H1 (cell line): ENCODE results near the gene IGFBP3. TPM values are rescaled to one million over a fixed set of nuclear protein-coding genes. Genes with fewer than 3 reads are reported as not detected.

ENCODE experiments used
- CTCF ChIA-PET: fragments of 300-600 bp; sonication (Branson Sonifier 250); formaldehyde crosslinking; loops from one replicate; lab custom pipeline; 2021; ENCODE audit not compliant: partially characterized antibody; lab: Charles Lee
- POLR2A ChIA-PET: fragments of 300-600 bp; sonication (Branson Sonifier 250); formaldehyde crosslinking; loops from one replicate; lab custom pipeline; 2021; ENCODE audit warnings: inconsistent platforms; ENCODE audit not compliant: partially characterized antibody; lab: Charles Lee
- DNase-seq, 2 experiments: peaks; one replicate each; pipeline versions ENCODE4 v3.0.0 to v3.0.0-alpha.2; 2010 to 2022; ENCODE audit warnings: low spot score in 2 of 2, low read depth in 1 of 2, mixed read lengths in 1 of 2
- FAIRE-seq: peaks from 2 replicates; lab custom pipeline; 2011; peaks lifted over from hg19 to GRCh38; lab: Jason Lieb, UNC
- H2AFZ ChIP-seq: 2 replicates; pipeline ENCODE4 v1.8.1; 2012; ENCODE audit warnings: low read length, inconsistent platforms
- H2AK5ac ChIP-seq: 2 replicates; pipeline ENCODE4 v1.6.1; 2013; ENCODE audit warnings: low read depth, low read length
- H2BK120ac ChIP-seq: replicated peaks from 2 replicates; pipeline ENCODE3; 2013; ENCODE audit warnings: low read depth, low read length, inconsistent platforms
- H2BK12ac ChIP-seq: 2 replicates; pipeline ENCODE4 v1.6.1; 2013; ENCODE audit warnings: low read depth, low read length
- H2BK15ac ChIP-seq: 2 replicates; pipeline ENCODE4 v1.6.1; 2013; ENCODE audit warnings: low read length
- H2BK20ac ChIP-seq: 2 replicates; pipeline ENCODE4 v1.6.1; 2013; ENCODE audit warnings: low read length
- H2BK5ac ChIP-seq: 2 replicates; pipeline ENCODE4 v1.6.1; 2013; ENCODE audit warnings: low read depth, low read length
- H3K14ac ChIP-seq: 2 replicates; pipeline ENCODE4 v1.6.1; 2013; ENCODE audit warnings: inconsistent platforms; ENCODE audit not compliant: insufficient read length
- H3K18ac ChIP-seq: 2 replicates; pipeline ENCODE4 v1.6.1; 2013; ENCODE audit warnings: low read length; ENCODE audit errors: extremely low read depth
- H3K23ac ChIP-seq: 2 replicates; pipeline ENCODE4 v1.6.1; 2013; ENCODE audit warnings: inconsistent platforms; ENCODE audit not compliant: insufficient read length
- H3K23me2 ChIP-seq: 2 replicates; pipeline ENCODE4 v1.6.1; 2013; ENCODE audit warnings: low read depth, low read length
- H3K27ac ChIP-seq: 2 replicates; pipeline ENCODE4 v1.6.1; 2011; ENCODE audit warnings: low read depth, low read length, inconsistent platforms
- H3K27me3 ChIP-seq, 4 experiments: replicated peaks in 1 of 4; 1 replicate in 1 of 4; 2 replicates in 3 of 4; pipeline versions ENCODE4 v1.6.1 to v1.8.1; 2011 to 2013; ENCODE audit warnings: low read length in 3 of 4, mild to moderate bottlenecking in 3 of 4, inconsistent platforms in 2 of 4, mixed read lengths in 2 of 4, moderate library complexity in 1 of 4; ENCODE audit not compliant: control insufficient read depth in 3 of 4, insufficient read depth in 3 of 4; ENCODE audit errors: extremely low read depth in 1 of 4
- H3K36me3 ChIP-seq, 4 experiments: 2 replicates each; pipeline versions ENCODE4 v1.6.1 to v1.8.1; 2011 to 2013; ENCODE audit warnings: mild to moderate bottlenecking in 4 of 4, low read length in 3 of 4, moderate library complexity in 2 of 4, control low read depth in 1 of 4, inconsistent platforms in 1 of 4; ENCODE audit not compliant: insufficient read depth in 4 of 4, control insufficient read depth in 2 of 4
- H3K4ac ChIP-seq: replicated peaks from 2 replicates; pipeline ENCODE3; 2013; ENCODE audit warnings: low read length, low read depth, mixed read lengths, inconsistent platforms; ENCODE audit not compliant: insufficient read length
- H3K4me1 ChIP-seq, 4 experiments: replicated peaks in 1 of 4; 1 replicate in 1 of 4; 2 replicates in 3 of 4; pipeline versions ENCODE4 v1.6.1 to v1.8.1; 2011 to 2013; ENCODE audit warnings: low read length in 3 of 4, inconsistent platforms in 2 of 4, mixed read lengths in 1 of 4; ENCODE audit not compliant: insufficient read depth in 4 of 4, control insufficient read depth in 3 of 4
- H3K4me2 ChIP-seq, 2 experiments: 2 replicates each; pipeline versions ENCODE4 v1.6.1 to v1.8.1; 2011 to 2013; ENCODE audit warnings: low read depth in 2 of 2, low read length in 2 of 2, control low read depth in 1 of 2, inconsistent platforms in 1 of 2, mild to moderate bottlenecking in 1 of 2; ENCODE audit not compliant: insufficient read depth in 1 of 2
- H3K4me3 ChIP-seq, 4 experiments: fragments of 200-600, 300-600 bp in 1 of 4; sonication (generic), shearing (Covaris generic), sonication (Bioruptor Twin) in 1 of 4; 2 replicates each; pipeline versions ENCODE4 v1.5.1 to v1.8.1; 2011 to 2016; ENCODE audit warnings: low read length in 4 of 4, low read depth in 3 of 4, control low read depth in 2 of 4, inconsistent platforms in 2 of 4, mild to moderate bottlenecking in 2 of 4, mixed read lengths in 1 of 4, moderate library complexity in 1 of 4; ENCODE audit not compliant: insufficient read depth in 2 of 4; ENCODE audit errors: extremely low read depth in 1 of 4
- H3K56ac ChIP-seq: replicated peaks from 2 replicates; pipeline ENCODE3; 2013; ENCODE audit warnings: low read depth, mild to moderate bottlenecking, mixed read lengths, low read length, inconsistent platforms; ENCODE audit not compliant: insufficient read length
- H3K79me1 ChIP-seq: 2 replicates; pipeline ENCODE4 v1.6.1; 2013; ENCODE audit warnings: low read depth, low read length, control low read depth
- H3K79me2 ChIP-seq, 2 experiments: 2 replicates each; pipeline versions ENCODE4 v1.6.1 to v1.8.1; 2012 to 2013; ENCODE audit warnings: low read length in 2 of 2, mild to moderate bottlenecking in 2 of 2, inconsistent platforms in 1 of 2; ENCODE audit not compliant: insufficient read depth in 2 of 2, control insufficient read depth in 1 of 2
- H3K9ac ChIP-seq, 4 experiments: replicated peaks in 1 of 4; 1 replicate in 1 of 4; 2 replicates in 3 of 4; pipeline versions ENCODE4 v1.6.1 to v1.8.1; 2011 to 2013; ENCODE audit warnings: low read depth in 3 of 4, low read length in 3 of 4, control low read depth in 2 of 4, mild to moderate bottlenecking in 2 of 4, moderate library complexity in 2 of 4, inconsistent platforms in 1 of 4; ENCODE audit errors: extremely low read depth in 1 of 4
- H3K9me3 ChIP-seq, 2 experiments: 2 replicates each; pipeline versions ENCODE4 v1.6.1 to v1.8.1; 2012 to 2013; ENCODE audit warnings: mild to moderate bottlenecking in 2 of 2, moderate library complexity in 2 of 2, control low read depth in 1 of 2, inconsistent platforms in 1 of 2, low read depth in 1 of 2, low read length in 1 of 2, mixed read lengths in 1 of 2; ENCODE audit not compliant: insufficient read depth in 2 of 2
- H4K20me1 ChIP-seq, 2 experiments: replicated peaks in 1 of 2; 2 replicates each; pipeline versions ENCODE3 to v1.8.1; 2011 to 2013; ENCODE audit warnings: inconsistent platforms in 2 of 2, low read length in 2 of 2, mild to moderate bottlenecking in 1 of 2; ENCODE audit not compliant: insufficient read depth in 2 of 2, control insufficient read depth in 1 of 2
- H4K5ac ChIP-seq: 2 replicates; pipeline ENCODE4 v1.6.1; 2013; ENCODE audit warnings: low read length, low read depth, mixed read lengths, inconsistent platforms; ENCODE audit not compliant: insufficient read length
- H4K8ac ChIP-seq: 2 replicates; pipeline ENCODE4 v1.8.0; 2013; ENCODE audit warnings: mild to moderate bottlenecking, moderate library complexity, low read length, inconsistent platforms; ENCODE audit not compliant: insufficient read depth; ENCODE audit errors: extremely low read depth
- H4K91ac ChIP-seq: replicated peaks from 2 replicates; pipeline ENCODE3; 2013; ENCODE audit warnings: low read length, mixed read lengths, inconsistent platforms; ENCODE audit not compliant: insufficient read length
- FOSL1 ChIP-seq: IDR thresholded peaks from 2 replicates; pipeline ENCODE4 v1.6.1; 2011; ENCODE audit warnings: mild to moderate bottlenecking, low read depth, low read length, moderate library complexity; ENCODE audit not compliant: insufficient read depth
- HDAC6 ChIP-seq: IDR thresholded peaks from one replicate; pipeline ENCODE4 v1.7.1; 2012; ENCODE audit warnings: low read depth, mild to moderate bottlenecking, inconsistent platforms, low read length, moderate library complexity
- NRF1 ChIP-seq: IDR thresholded peaks from 2 replicates; pipeline ENCODE4 v1.6.1; 2011; ENCODE audit warnings: mild to moderate bottlenecking, low read depth, low read length, improper control_type of control experiment
- WGBS, 2 experiments: shearing (Covaris generic) in 1 of 2; methylation state at CpG; one replicate each; pipeline versions ENCODE4 v1.1.6 to v1.1.7; 2013 to 2015; ENCODE audit warnings: low lambda C conversion rate in 2 of 2, mixed read lengths in 2 of 2, inconsistent platforms in 1 of 2, low coverage in 1 of 2, missing lambda C conversion rate in 1 of 2; ENCODE audit not compliant: insufficient replicate concordance in 2 of 2, insufficient coverage in 1 of 2, insufficient read length in 1 of 2; ENCODE audit errors: extremely low coverage in 1 of 2, missing lambda C conversion rate in 1 of 2; 5-methylcytosine and 5-hydroxymethylcytosine counted together
- polyA plus RNA-seq, 7 experiments: library from polyadenylated mRNA; depleted of rRNA in 3 of 7; stranded (reverse) in 5 of 7; unstranded in 2 of 7; fragments of >200 nt in 5 of 7; fragments of 200-250 nt in 2 of 7; gene quantifications; 1 replicate in 5 of 7; 2 replicates in 1 of 7; 4 replicates in 1 of 7; pipeline versions ENCODE4 v1.2.1 to v1.2.3, GENCODE V29; 2011 to 2013; ENCODE audit warnings: missing spikeins in 2 of 7, mixed read lengths in 2 of 7
- total RNA-seq: library from RNA; stranded (reverse); fragmentation: NEBNext Ultra II Directional; extraction: Animal tissue kit (Norgen Biotek cat#: 25700); gene quantifications from 2 replicates; pipeline ENCODE4 v1.2.1, GENCODE V29; 2021

The IGFBP3 gene
- total and polyA plus RNA-seq, 2 of the 8 experiments (the other 6 are each of a cell fraction or from before 2014, with no cell fraction given) = 5.5 to 12.1 TPM

DNA sequence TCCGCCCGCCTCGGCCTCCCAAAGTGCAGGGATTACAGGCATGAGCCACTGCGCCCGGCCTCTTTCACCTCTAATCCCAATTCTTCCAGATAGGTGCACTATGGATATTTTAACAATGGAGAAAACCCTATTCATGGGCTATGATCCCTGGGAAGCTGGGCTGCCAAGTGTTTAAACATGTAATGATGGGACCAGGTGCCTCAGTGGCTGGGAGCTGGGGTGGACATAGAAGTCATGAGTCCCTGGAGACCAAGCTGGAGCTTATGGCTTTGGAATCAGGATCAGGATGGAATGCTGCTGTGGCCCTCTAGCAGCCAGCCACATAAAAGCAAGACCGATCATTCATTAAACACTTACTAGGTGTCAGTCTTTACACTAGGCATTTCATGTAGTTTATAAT is 41.8 kb upstream of the IGFBP3 start:
- H3K27ac ChIP-seq = no peak overlapping the region
- H3K4ac ChIP-seq = no peak overlapping the region
- no peak overlapping the region for H2BK5ac ChIP-seq
- no peak overlapping the region for H2BK20ac ChIP-seq
- H4K8ac ChIP-seq = no peak overlapping the region
- H3K79me2 ChIP-seq = no peaks in the 10 kb centered on the region
- H3K23ac ChIP-seq = no peak overlapping the region
- no peak overlapping the region for H3K14ac ChIP-seq
- H3K9me3 ChIP-seq = no peaks in the 10 kb centered on the region
- DNase-seq = peak in 1 of 2 experiments; percentile 23
- TF ChIP-seq FOSL1 = no peak
- TF ChIP-seq NRF1 = no peak
- no peak for TF ChIP-seq HDAC6
- TF ChIP-seq, all 59 proteins: peak for 0
- H3K4me2 ChIP-seq = no peak overlapping the region
- H3K79me1 ChIP-seq = no peaks in the 10 kb centered on the region
- H3K4me3 ChIP-seq = no peak overlapping the region
- no peak overlapping the region for H4K91ac ChIP-seq
- H3K23me2 ChIP-seq = no peaks in the 10 kb centered on the region
- no peaks in the 10 kb centered on the region for H3K4me1 ChIP-seq
- H2AFZ ChIP-seq = no peak overlapping the region
- FAIRE-seq = no peak
- no peak overlapping the region for H3K9ac ChIP-seq
- no peak overlapping the region for H3K18ac ChIP-seq
- H3K36me3 ChIP-seq = no peaks in the 10 kb centered on the region
- no peak overlapping the region for H2BK15ac ChIP-seq
- no peaks in the 10 kb centered on the region for H4K20me1 ChIP-seq
- CTCF ChIA-PET = interaction anchor here (1.3 to 1.7 kb wide), 2 partner anchors 23 to 40 kb away, joined by 4 read pairs; no protein-coding TSS in a partner anchor
- no peaks in the 10 kb centered on the region for H3K27me3 ChIP-seq
- H4K5ac ChIP-seq = no peak overlapping the region
- no peak overlapping the region for H2BK12ac ChIP-seq
- no peak overlapping the region for H2AK5ac ChIP-seq
- POLR2A ChIA-PET = interaction anchor here (1.3 kb wide), 1 partner anchor 14 kb away, joined by 4 read pairs; no protein-coding TSS in a partner anchor
- WGBS, 2 experiments = 91% methylated on average over 6 of the region's 6 CpGs; no CpG with 5 or more reads in 1 of the 2 experiments
- no peak overlapping the region for H2BK120ac ChIP-seq
- no peak overlapping the region for H3K56ac ChIP-seq
